AG08396 (cell line): Measurements from ENCODE around the gene CD3E.

Experiments used
- DNase-seq: peaks from one replicate; pipeline ENCODE4 v3.0.0; 2012; ENCODE audit warnings: low spot score, mixed read lengths

The CD3E gene

GRCh38 chr11:118304568-118305248, at the start of gene CD3E:
TSS of gene CD3E (plus strand) at chr11:118304730. CDS start at chr11:118304953, 223 bp downstream.
- no peak for DNase-seq

GRCh38 chr11:118258410-118258809, 46.1 kb upstream of the CD3E start:
- no peak for DNase-seq

GRCh38 chr11:118259138-118259537, 45.4 kb upstream of the CD3E start:
- DNase-seq, result no peak

GRCh38 chr11:118260353-118260752, 44.2 kb upstream of the CD3E start:
- no peak for DNase-seq

GRCh38 chr11:118263112-118263511, 41.4 kb upstream of the CD3E start:
- DNase-seq, result no peak

- DNase-seq, result no peak
Observed at GRCh38 chr11:118263695-118264568, 40.6 kb upstream of the CD3E start, which contains the start of gene MPZL2. TSS of gene MPZL2 (minus strand) at chr11:118264297. CDS start at chr11:118264153, 144 bp downstream.

- no peak for DNase-seq
Observed at GRCh38 chr11:118264569-118265465, 39.7 kb upstream of the CD3E start.

GRCh38 chr11:118265954-118266353, 38.6 kb upstream of the CD3E start:
- DNase-seq, result no peak

- DNase-seq, result no peak
Observed at GRCh38 chr11:118267486-118267885, 37.0 kb upstream of the CD3E start.

GRCh38 chr11:118272001-118272400, 32.5 kb upstream of the CD3E start:
- DNase-seq, result no peak

GRCh38 chr11:118274186-118274585, 30.3 kb upstream of the CD3E start:
- no peak for DNase-seq

GRCh38 chr11:118275176-118275575, 29.4 kb upstream of the CD3E start:
- no peak for DNase-seq

- no peak for DNase-seq
Observed at GRCh38 chr11:118276422-118276821, 28.1 kb upstream of the CD3E start.

GRCh38 chr11:118277312-118277711, 27.2 kb upstream of the CD3E start:
- no peak for DNase-seq

- no peak for DNase-seq
Observed at GRCh38 chr11:118281284-118281683, 23.2 kb upstream of the CD3E start.

GRCh38 chr11:118282606-118283005, 21.9 kb upstream of the CD3E start:
- DNase-seq, result no peak

GRCh38 chr11:118283037-118283636, 21.4 kb upstream of the CD3E start:
- DNase-seq, result no peak

- no peak for DNase-seq
Observed at GRCh38 chr11:118283756-118284350, 20.7 kb upstream of the CD3E start.

- DNase-seq, result no peak
Observed at GRCh38 chr11:118286545-118286944, 18.0 kb upstream of the CD3E start.

- DNase-seq, result no peak
Observed at GRCh38 chr11:118287006-118287405, 17.5 kb upstream of the CD3E start.

GRCh38 chr11:118289401-118289800, 15.1 kb upstream of the CD3E start:
- DNase-seq, result no peak
